ENCODE measurements around the gene CDK14. TPM values are rescaled to one million over a fixed set of nuclear protein-coding genes. Genes with fewer than 3 reads are reported as not detected.

Gene CDK14
- total RNA-seq, 1 donor = 39.1 TPM

- H3K36me3 ChIP-seq (ENCODE audit: insufficient read depth, low read length) = no peaks in the 10 kb centered on the region
- no peaks in the 10 kb centered on the region for H3K4me1 ChIP-seq (ENCODE audit: insufficient read depth, low read length)
- H3K27ac ChIP-seq (ENCODE audit: low read depth, low read length) = no peak overlapping the region
- no peak overlapping the region for H3K4me2 ChIP-seq (ENCODE audit: insufficient read depth, low read length)
- no peak overlapping the region for H2AFZ ChIP-seq (ENCODE audit: low read length)
- H3K4me3 ChIP-seq (ENCODE audit: insufficient read depth, low read length) = no peak overlapping the region
- TF ChIP-seq CTCF (IDR thresholded peaks at IDR 0.05; ENCODE audit: extremely low read depth, low read depth, low read length) = no peak
- peaks cover 93% of the 10 kb centered on the region for H3K79me2 ChIP-seq (ENCODE audit: insufficient read depth, low read length)
- no peaks in the 10 kb centered on the region for H3K9me3 ChIP-seq (ENCODE audit: low read depth, low read length)
- no peak for DNase-seq (ENCODE audit: insufficient read length, low spot score, missing footprints)
- H4K20me1 ChIP-seq (ENCODE audit: insufficient read depth, low read length) = peaks cover 15% of the 10 kb centered on the region
- no peaks in the 10 kb centered on the region for H3K27me3 ChIP-seq (ENCODE audit: insufficient read depth, low read length)
Measured at GRCh38 chr7:90605055-90605454, 8.9 kb downstream of the CDK14 start.

GRCh38 chr7:90607196-90607595, 11.1 kb downstream of the CDK14 start:
- Histone ChIP-seq H2AFZ (ENCODE audit: low read length) (no peak overlapping the region), H3K4me3 (ENCODE audit: insufficient read depth, low read length) (no peak overlapping the region), H4K20me1 (ENCODE audit: insufficient read depth, low read length) (peaks cover 11% of the 10 kb centered on the region), H3K4me2 (ENCODE audit: insufficient read depth, low read length) (no peak overlapping the region), H3K4me1 (ENCODE audit: insufficient read depth, low read length) (no peaks in the 10 kb centered on the region), H3K27me3 (ENCODE audit: insufficient read depth, low read length) (no peaks in the 10 kb centered on the region), H3K9me3 (ENCODE audit: low read depth, low read length) (no peaks in the 10 kb centered on the region), H3K27ac (ENCODE audit: low read depth, low read length) (no peak overlapping the region), H3K36me3 (ENCODE audit: insufficient read depth, low read length) (no peaks in the 10 kb centered on the region), H3K79me2 (ENCODE audit: insufficient read depth, low read length) (peaks cover 94% of the 10 kb centered on the region)
- no peak for DNase-seq (ENCODE audit: insufficient read length, low spot score, missing footprints)
- TF ChIP-seq CTCF (IDR thresholded peaks at IDR 0.05; ENCODE audit: extremely low read depth, low read depth, low read length) = no peak

GRCh38 chr7:90610105-90610504, 14.0 kb downstream of the CDK14 start:
- Histone ChIP-seq H3K4me1 (ENCODE audit: insufficient read depth, low read length) (peaks cover 7% of the 10 kb centered on the region), H3K36me3 (ENCODE audit: insufficient read depth, low read length) (no peaks in the 10 kb centered on the region), H3K4me3 (ENCODE audit: insufficient read depth, low read length) (no peak overlapping the region), H3K79me2 (ENCODE audit: insufficient read depth, low read length) (peaks cover 82% of the 10 kb centered on the region), H3K27ac (ENCODE audit: low read depth, low read length) (no peak overlapping the region), H2AFZ (ENCODE audit: low read length) (no peak overlapping the region), H3K9me3 (ENCODE audit: low read depth, low read length) (no peaks in the 10 kb centered on the region), H3K27me3 (ENCODE audit: insufficient read depth, low read length) (no peaks in the 10 kb centered on the region), H3K4me2 (ENCODE audit: insufficient read depth, low read length) (no peak overlapping the region), H4K20me1 (ENCODE audit: insufficient read depth, low read length) (peaks cover 10% of the 10 kb centered on the region)
- no peak for TF ChIP-seq CTCF (IDR thresholded peaks at IDR 0.05; ENCODE audit: extremely low read depth, low read depth, low read length)
- DNase-seq (ENCODE audit: insufficient read length, low spot score, missing footprints) = no peak

GRCh38 chr7:90611115-90611514, 15.0 kb downstream of the CDK14 start:
- no peak overlapping the region for H3K4me2 ChIP-seq (ENCODE audit: insufficient read depth, low read length)
- no peak overlapping the region for H2AFZ ChIP-seq (ENCODE audit: low read length)
- no peak overlapping the region for H3K4me3 ChIP-seq (ENCODE audit: insufficient read depth, low read length)
- H3K36me3 ChIP-seq (ENCODE audit: insufficient read depth, low read length) = no peaks in the 10 kb centered on the region
- no peaks in the 10 kb centered on the region for H3K27me3 ChIP-seq (ENCODE audit: insufficient read depth, low read length)
- H3K9me3 ChIP-seq (ENCODE audit: low read depth, low read length) = no peaks in the 10 kb centered on the region
- peaks cover 81% of the 10 kb centered on the region for H3K79me2 ChIP-seq (ENCODE audit: insufficient read depth, low read length)
- no peak overlapping the region for H3K27ac ChIP-seq (ENCODE audit: low read depth, low read length)
- peaks cover 10% of the 10 kb centered on the region for H4K20me1 ChIP-seq (ENCODE audit: insufficient read depth, low read length)
- DNase-seq (ENCODE audit: insufficient read length, low spot score, missing footprints) = no peak
- peaks cover 7% of the 10 kb centered on the region for H3K4me1 ChIP-seq (ENCODE audit: insufficient read depth, low read length)
- TF ChIP-seq CTCF (IDR thresholded peaks at IDR 0.05; ENCODE audit: extremely low read depth, low read depth, low read length) = no peak
